Measurements from ENCODE around the gene ANKRD42.

DNA sequence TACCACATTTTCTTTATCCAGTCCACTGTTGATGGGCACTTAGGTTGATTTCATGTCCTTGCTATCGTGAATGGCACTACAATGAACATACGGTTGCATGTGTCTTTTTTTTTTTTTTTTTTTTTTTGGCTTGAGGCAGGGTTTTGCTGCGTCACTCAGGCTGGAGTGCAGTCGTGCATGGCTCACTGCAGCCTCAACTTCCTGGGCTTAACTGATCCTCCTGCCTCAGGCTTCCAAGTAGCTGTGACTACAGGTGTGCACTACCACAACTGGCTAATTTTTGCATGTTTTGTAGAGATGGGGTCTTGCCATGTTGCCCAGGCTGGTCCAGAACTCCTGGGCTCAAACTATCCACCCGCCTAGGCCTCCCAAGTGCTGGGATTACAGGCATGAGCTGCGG, 94.1 kb downstream of the ANKRD42 start:
- TF ChIP-seq POLR2A (IDR thresholded peaks at IDR 0.05; ENCODE audit: low read length) = no peak
- no peak for TF ChIP-seq GATA1 (IDR thresholded peaks at IDR 0.05; ENCODE audit: low read depth, low read length)
